Measurements from ENCODE around the gene TTC28.
"Not testable (repeated sequence)": the region's sequence is repeated elsewhere in the genome, so short reads cannot be mapped to it uniquely, and the experiment has no call there.

The TTC28 gene

GRCh38 chr22:28706845-28707244 lies 27.2 kb upstream of the TTC28 start:
- peaks cover 9% of the 10 kb centered on the region for H3K36me3 ChIP-seq (ENCODE audit: control insufficient read depth, insufficient read depth, low read length)
- no peak overlapping the region for H3K9ac ChIP-seq (ENCODE audit: low read depth, low read length)
- no peak overlapping the region for H3K4me3 ChIP-seq (ENCODE audit: low read depth, low read length)
- H3K27me3 ChIP-seq (ENCODE audit: control insufficient read depth, insufficient read depth, low read length), result no peaks in the 10 kb centered on the region
- no peaks in the 10 kb centered on the region for H3K9me3 ChIP-seq (ENCODE audit: control insufficient read depth, insufficient read depth, low read length)
- H3K4me1 ChIP-seq (ENCODE audit: control insufficient read depth, insufficient read depth, low read length), result no peaks in the 10 kb centered on the region

- peaks cover 9% of the 10 kb centered on the region for H3K36me3 ChIP-seq (ENCODE audit: control insufficient read depth, insufficient read depth, low read length)
Measured at GRCh38 chr22:28703436-28703835, 23.8 kb upstream of the TTC28 start.

GRCh38 chr22:28702891-28703290 lies 23.3 kb upstream of the TTC28 start:
- Histone ChIP-seq H3K9ac (ENCODE audit: low read depth, low read length) (no peak overlapping the region), H3K27me3 (ENCODE audit: control insufficient read depth, insufficient read depth, low read length) (no peaks in the 10 kb centered on the region), H3K4me1 (ENCODE audit: control insufficient read depth, insufficient read depth, low read length) (no peaks in the 10 kb centered on the region), H3K9me3 (ENCODE audit: control insufficient read depth, insufficient read depth, low read length) (no peaks in the 10 kb centered on the region), H3K36me3 (ENCODE audit: control insufficient read depth, insufficient read depth, low read length) (peaks cover 9% of the 10 kb centered on the region), H3K4me3 (ENCODE audit: low read depth, low read length) (no peak overlapping the region)

More at GRCh38 chr22:28703436-28703835, 23.8 kb upstream of the TTC28 start:
- Histone ChIP-seq H3K27me3 (ENCODE audit: control insufficient read depth, insufficient read depth, low read length) (no peaks in the 10 kb centered on the region), H3K4me1 (ENCODE audit: control insufficient read depth, insufficient read depth, low read length) (no peaks in the 10 kb centered on the region), H3K9ac (ENCODE audit: low read depth, low read length) (no peak overlapping the region), H3K4me3 (ENCODE audit: low read depth, low read length) (no peak overlapping the region), H3K9me3 (ENCODE audit: control insufficient read depth, insufficient read depth, low read length) (no peaks in the 10 kb centered on the region)

- H3K27me3 ChIP-seq (ENCODE audit: control insufficient read depth, insufficient read depth, low read length); H3K4me1 ChIP-seq (ENCODE audit: control insufficient read depth, insufficient read depth, low read length); H3K9me3 ChIP-seq (ENCODE audit: control insufficient read depth, insufficient read depth, low read length); H3K4me3 ChIP-seq (ENCODE audit: low read depth, low read length); H3K36me3 ChIP-seq (ENCODE audit: control insufficient read depth, insufficient read depth, low read length); H3K9ac ChIP-seq (ENCODE audit: low read depth, low read length): not testable (repeated sequence)
Measured at GRCh38 chr22:28693041-28693760, 13.6 kb upstream of the TTC28 start.

- not testable (repeated sequence) for H3K36me3 ChIP-seq (ENCODE audit: control insufficient read depth, insufficient read depth, low read length); H3K4me1 ChIP-seq (ENCODE audit: control insufficient read depth, insufficient read depth, low read length); H3K9ac ChIP-seq (ENCODE audit: low read depth, low read length); H3K4me3 ChIP-seq (ENCODE audit: low read depth, low read length); H3K9me3 ChIP-seq (ENCODE audit: control insufficient read depth, insufficient read depth, low read length); H3K27me3 ChIP-seq (ENCODE audit: control insufficient read depth, insufficient read depth, low read length)
Measured at GRCh38 chr22:28689796-28690195, 10.2 kb upstream of the TTC28 start.

- H3K4me3 ChIP-seq (ENCODE audit: low read depth, low read length); H3K9ac ChIP-seq (ENCODE audit: low read depth, low read length); H3K9me3 ChIP-seq (ENCODE audit: control insufficient read depth, insufficient read depth, low read length); H3K4me1 ChIP-seq (ENCODE audit: control insufficient read depth, insufficient read depth, low read length); H3K36me3 ChIP-seq (ENCODE audit: control insufficient read depth, insufficient read depth, low read length): not testable (repeated sequence)
- H3K27me3 ChIP-seq (ENCODE audit: control insufficient read depth, insufficient read depth, low read length), result peaks cover 12% of the 10 kb centered on the region
Measured at GRCh38 chr22:28682966-28683365, 3.3 kb upstream of the TTC28 start.

- peaks cover 12% of the 10 kb centered on the region for H3K27me3 ChIP-seq (ENCODE audit: control insufficient read depth, insufficient read depth, low read length)
- H3K36me3 ChIP-seq (ENCODE audit: control insufficient read depth, insufficient read depth, low read length); H3K4me1 ChIP-seq (ENCODE audit: control insufficient read depth, insufficient read depth, low read length); H3K9ac ChIP-seq (ENCODE audit: low read depth, low read length); H3K9me3 ChIP-seq (ENCODE audit: control insufficient read depth, insufficient read depth, low read length); H3K4me3 ChIP-seq (ENCODE audit: low read depth, low read length): not testable (repeated sequence)
Measured at GRCh38 chr22:28680813-28681490, 1.3 kb upstream of the TTC28 start.

- H3K27me3 ChIP-seq (ENCODE audit: control insufficient read depth, insufficient read depth, low read length), result peaks cover 12% of the 10 kb centered on the region
Measured at GRCh38 chr22:28678778-28679610, 646 bp downstream of the TTC28 start.

GRCh38 chr22:28678170-28678569 lies 1.5 kb downstream of the TTC28 start:
- not testable (repeated sequence) for H3K4me1 ChIP-seq (ENCODE audit: control insufficient read depth, insufficient read depth, low read length); H3K36me3 ChIP-seq (ENCODE audit: control insufficient read depth, insufficient read depth, low read length); H3K9me3 ChIP-seq (ENCODE audit: control insufficient read depth, insufficient read depth, low read length); H3K4me3 ChIP-seq (ENCODE audit: low read depth, low read length); H3K9ac ChIP-seq (ENCODE audit: low read depth, low read length)
- H3K27me3 ChIP-seq (ENCODE audit: control insufficient read depth, insufficient read depth, low read length), result peaks cover 12% of the 10 kb centered on the region

More at GRCh38 chr22:28678778-28679610, 646 bp downstream of the TTC28 start:
- not testable (repeated sequence) for H3K4me1 ChIP-seq (ENCODE audit: control insufficient read depth, insufficient read depth, low read length); H3K9me3 ChIP-seq (ENCODE audit: control insufficient read depth, insufficient read depth, low read length); H3K36me3 ChIP-seq (ENCODE audit: control insufficient read depth, insufficient read depth, low read length); H3K9ac ChIP-seq (ENCODE audit: low read depth, low read length)
- peak overlapping the region; percentile 65 for H3K4me3 ChIP-seq (ENCODE audit: low read depth, low read length)

- H3K27me3 ChIP-seq (ENCODE audit: control insufficient read depth, insufficient read depth, low read length), result peaks cover 6% of the 10 kb centered on the region
- H3K36me3 ChIP-seq (ENCODE audit: control insufficient read depth, insufficient read depth, low read length), result no peaks in the 10 kb centered on the region
- H3K4me1 ChIP-seq (ENCODE audit: control insufficient read depth, insufficient read depth, low read length), result no peaks in the 10 kb centered on the region
- H3K4me3 ChIP-seq (ENCODE audit: low read depth, low read length), result no peak overlapping the region
- no peaks in the 10 kb centered on the region for H3K9me3 ChIP-seq (ENCODE audit: control insufficient read depth, insufficient read depth, low read length)
- no peak overlapping the region for H3K9ac ChIP-seq (ENCODE audit: low read depth, low read length)
Measured at GRCh38 chr22:28674121-28674563, 5.5 kb downstream of the TTC28 start.

- no peaks in the 10 kb centered on the region for H3K27me3 ChIP-seq (ENCODE audit: control insufficient read depth, insufficient read depth, low read length)
- H3K9me3 ChIP-seq (ENCODE audit: control insufficient read depth, insufficient read depth, low read length), result no peaks in the 10 kb centered on the region
- no peaks in the 10 kb centered on the region for H3K4me1 ChIP-seq (ENCODE audit: control insufficient read depth, insufficient read depth, low read length)
- no peak overlapping the region for H3K9ac ChIP-seq (ENCODE audit: low read depth, low read length)
- H3K36me3 ChIP-seq (ENCODE audit: control insufficient read depth, insufficient read depth, low read length), result no peaks in the 10 kb centered on the region
- no peak overlapping the region for H3K4me3 ChIP-seq (ENCODE audit: low read depth, low read length)
Measured at GRCh38 chr22:28670756-28671155, 8.9 kb downstream of the TTC28 start.
